ENCODE measurements around the gene HADHB.
"Not testable (repeated sequence)": the region's sequence is repeated elsewhere in the genome, so short reads cannot be mapped to it uniquely, and the experiment has no call there.

DNA sequence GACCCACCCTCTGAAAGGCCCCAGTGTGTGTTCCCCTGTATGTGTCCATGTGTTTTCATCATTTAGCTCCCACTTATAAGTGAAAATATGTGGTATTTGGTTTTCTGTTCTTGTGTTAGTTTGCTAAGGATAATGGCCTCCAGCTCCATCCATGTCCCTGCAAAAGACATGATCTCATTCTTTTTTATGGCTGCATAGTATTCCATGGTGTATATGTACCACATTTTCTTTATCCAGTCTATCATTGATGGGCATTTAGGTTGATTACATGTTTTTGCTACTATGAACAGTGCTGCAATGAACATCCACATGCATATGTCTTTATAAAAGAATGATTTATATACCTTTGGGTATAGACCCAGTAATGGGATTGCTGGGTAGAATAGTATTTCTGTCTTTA lies 79.7 kb downstream of the HADHB start:
- TF ChIP-seq, protein P1, sequence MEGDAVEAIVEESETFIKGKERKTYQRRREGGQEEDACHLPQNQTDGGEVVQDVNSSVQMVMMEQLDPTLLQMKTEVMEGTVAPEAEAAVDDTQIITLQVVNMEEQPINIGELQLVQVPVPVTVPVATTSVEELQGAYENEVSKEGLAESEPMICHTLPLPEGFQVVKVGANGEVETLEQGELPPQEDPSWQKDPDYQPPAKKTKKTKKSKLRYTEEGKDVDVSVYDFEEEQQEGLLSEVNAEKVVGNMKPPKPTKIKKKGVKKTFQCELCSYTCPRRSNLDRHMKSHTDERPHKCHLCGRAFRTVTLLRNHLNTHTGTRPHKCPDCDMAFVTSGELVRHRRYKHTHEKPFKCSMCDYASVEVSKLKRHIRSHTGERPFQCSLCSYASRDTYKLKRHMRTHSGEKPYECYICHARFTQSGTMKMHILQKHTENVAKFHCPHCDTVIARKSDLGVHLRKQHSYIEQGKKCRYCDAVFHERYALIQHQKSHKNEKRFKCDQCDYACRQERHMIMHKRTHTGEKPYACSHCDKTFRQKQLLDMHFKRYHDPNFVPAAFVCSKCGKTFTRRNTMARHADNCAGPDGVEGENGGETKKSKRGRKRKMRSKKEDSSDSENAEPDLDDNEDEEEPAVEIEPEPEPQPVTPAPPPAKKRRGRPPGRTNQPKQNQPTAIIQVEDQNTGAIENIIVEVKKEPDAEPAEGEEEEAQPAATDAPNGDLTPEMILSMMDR (IDR thresholded peaks at IDR 0.05), result not testable (repeated sequence)
- not testable (repeated sequence) for TF ChIP-seq POLR2AphosphoS5 (IDR thresholded peaks at IDR 0.05)
